Omental fat pad (tissue), 4 donors: Measurements from ENCODE around the gene PLCL2. TPM values are rescaled to one million over a fixed set of nuclear protein-coding genes. Genes with fewer than 3 reads are reported as not detected.

Source experiments
- ATAC-seq: fragments of 150-250 bp; one replicate; pipeline ENCODE4 v1.9.1; 2016; ENCODE audit warnings: mild to moderate bottlenecking, moderate library complexity; ENCODE audit not compliant: low FRiP score
- DNase-seq: peaks from one replicate; pipeline ENCODE4 v3.0.0-alpha.2; 2019; ENCODE audit warnings: low spot score
- total RNA-seq, 4 donors: library from RNA; depleted of rRNA; stranded (reverse); fragments of >200 nt; gene quantifications; one replicate each; pipeline ENCODE4 v1.1.0, GENCODE V29; 2016
- TF ChIP-seq, protein P1 (sequence below), 3 donors: fragments of 450-650 bp; IDR thresholded peaks; one replicate each; pipeline ENCODE4 v1.5.1; 2016 to 2017; ENCODE audit warnings: antibody characterized with exemption in 3 of 3, mild to moderate bottlenecking in 3 of 3, moderate library complexity in 2 of 3

PLCL2 gene
- total RNA-seq, 4 donors from 2014 or later, result 10.8 to 28.5 (median 16.3) TPM

DNA sequence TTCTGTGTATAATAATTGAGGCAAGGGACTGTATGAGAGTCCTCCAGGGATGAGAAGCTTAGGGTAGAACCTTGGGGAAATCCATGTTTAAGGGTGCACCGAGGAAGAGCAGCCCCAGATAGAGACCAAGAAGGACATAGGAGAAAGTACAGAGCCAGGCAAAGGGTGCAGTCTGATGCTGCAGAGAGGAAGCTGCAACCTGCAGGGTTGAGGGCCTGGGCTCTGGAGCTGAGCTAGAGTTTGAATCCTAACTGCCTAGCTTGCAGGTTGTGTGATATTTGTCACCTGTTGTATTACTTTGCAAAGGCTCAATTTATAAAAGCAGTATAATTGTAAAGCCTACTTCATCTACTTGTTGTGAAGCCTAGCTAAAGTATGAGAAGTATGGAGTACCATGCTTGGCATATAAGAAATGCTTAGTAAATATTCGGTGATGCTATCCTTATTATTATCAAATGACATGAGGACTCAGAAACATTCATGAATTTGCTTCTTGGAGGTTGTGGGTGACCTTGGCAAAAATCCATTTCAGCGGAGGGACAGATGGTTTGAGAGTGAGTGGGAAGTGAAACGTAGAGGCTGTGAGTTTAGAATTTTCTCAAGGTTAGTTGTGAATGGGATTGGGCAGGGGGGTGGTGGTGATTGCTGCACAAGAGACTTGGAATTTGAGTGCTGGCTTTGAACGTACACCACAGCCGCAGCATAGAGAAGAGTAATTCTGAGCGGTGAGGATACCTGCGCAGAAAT is 43.8 kb downstream of the PLCL2 start:
- DNase-seq, result no peak
- TF ChIP-seq, protein P1, sequence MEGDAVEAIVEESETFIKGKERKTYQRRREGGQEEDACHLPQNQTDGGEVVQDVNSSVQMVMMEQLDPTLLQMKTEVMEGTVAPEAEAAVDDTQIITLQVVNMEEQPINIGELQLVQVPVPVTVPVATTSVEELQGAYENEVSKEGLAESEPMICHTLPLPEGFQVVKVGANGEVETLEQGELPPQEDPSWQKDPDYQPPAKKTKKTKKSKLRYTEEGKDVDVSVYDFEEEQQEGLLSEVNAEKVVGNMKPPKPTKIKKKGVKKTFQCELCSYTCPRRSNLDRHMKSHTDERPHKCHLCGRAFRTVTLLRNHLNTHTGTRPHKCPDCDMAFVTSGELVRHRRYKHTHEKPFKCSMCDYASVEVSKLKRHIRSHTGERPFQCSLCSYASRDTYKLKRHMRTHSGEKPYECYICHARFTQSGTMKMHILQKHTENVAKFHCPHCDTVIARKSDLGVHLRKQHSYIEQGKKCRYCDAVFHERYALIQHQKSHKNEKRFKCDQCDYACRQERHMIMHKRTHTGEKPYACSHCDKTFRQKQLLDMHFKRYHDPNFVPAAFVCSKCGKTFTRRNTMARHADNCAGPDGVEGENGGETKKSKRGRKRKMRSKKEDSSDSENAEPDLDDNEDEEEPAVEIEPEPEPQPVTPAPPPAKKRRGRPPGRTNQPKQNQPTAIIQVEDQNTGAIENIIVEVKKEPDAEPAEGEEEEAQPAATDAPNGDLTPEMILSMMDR (IDR thresholded peaks at IDR 0.05), result no peak
- no peak for ATAC-seq

DNA sequence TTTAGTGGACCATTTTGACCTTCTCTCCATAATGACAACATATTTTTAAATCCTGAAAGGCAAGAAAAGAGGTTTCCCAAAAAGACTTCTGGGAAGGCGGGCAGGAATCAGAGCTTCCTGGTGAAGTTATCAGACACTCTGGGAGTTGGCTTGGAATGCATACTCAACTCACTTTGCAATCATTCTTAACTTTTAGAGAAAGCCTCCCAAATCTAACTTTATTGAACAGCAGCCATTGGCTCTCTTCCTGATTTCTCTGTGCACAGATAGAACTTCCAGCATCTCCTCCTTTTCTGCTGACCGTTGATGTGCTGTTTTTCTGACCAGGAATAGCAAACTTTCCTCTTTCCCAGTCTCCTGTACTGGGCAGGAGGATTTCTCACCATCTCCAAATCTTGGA is 44.6 kb downstream of the PLCL2 start:
- ATAC-seq (no peak), DNase-seq (no peak)
- TF ChIP-seq, protein P1 (IDR thresholded peaks at IDR 0.05), result no peak

DNA sequence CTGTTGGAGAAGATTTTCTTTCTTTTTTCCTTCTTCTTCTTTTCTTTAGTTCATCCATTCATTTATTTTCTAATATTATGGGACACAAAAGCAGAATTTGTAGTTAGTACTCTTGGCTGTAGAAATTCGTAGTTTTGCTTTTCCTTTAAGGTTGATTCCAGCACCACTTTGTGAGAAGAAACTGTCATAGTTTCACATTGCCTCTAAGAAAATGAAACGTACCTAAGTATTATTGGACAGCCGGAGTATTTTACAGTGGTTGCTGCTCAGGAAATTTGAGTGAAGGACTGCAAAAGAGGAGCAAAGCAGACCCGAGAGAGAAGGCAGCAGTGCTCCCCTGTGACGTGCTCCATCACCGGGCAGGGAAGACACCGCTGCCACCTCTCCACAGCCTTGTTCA is 48.1 kb downstream of the PLCL2 start:
- ATAC-seq, result no peak
- no peak for DNase-seq
- TF ChIP-seq, protein P1 (IDR thresholded peaks at IDR 0.05), result no peak

DNA sequence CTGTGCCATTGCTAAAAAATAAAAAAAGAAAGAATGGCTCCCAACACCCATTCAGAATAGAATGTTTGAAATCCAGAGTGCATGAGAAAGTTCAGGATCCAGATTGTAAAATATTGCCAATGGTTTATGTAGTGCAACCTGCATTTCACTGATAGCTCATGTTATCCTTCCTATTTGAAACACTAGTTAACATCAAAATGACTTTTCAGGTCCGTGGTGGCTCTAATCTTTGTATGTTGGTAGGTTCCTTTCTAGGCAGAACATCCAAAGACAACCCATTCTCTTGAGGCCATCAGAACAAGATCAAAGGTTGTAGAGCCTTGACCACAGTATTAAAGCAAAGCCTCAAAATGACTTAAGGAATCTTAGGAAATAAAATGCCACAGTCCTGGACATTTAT is 51.0 kb downstream of the PLCL2 start:
- no peak for ATAC-seq
- TF ChIP-seq, protein P1 (IDR thresholded peaks at IDR 0.05), result no peak
- DNase-seq, result no peak

DNA sequence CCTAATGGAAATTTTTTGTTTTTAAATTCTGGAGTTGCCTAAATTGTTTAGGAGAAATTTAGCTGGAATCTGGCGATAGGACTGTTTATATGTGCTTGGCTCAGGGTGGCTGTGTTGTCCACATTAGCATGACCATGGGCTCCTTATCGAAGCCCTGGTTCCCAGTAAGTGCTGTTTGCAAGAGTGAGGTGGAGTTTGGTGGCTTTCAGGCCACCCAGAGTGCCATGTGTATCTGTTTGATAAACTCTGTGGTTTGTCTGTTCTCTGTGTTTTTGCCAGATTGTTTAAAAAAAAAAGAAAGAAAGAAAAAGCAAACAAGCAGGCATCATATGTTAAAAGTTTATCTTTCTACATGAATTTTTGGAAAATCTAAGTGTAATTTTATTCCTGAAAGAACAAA is 51.5 kb downstream of the PLCL2 start:
- ATAC-seq (no peak), DNase-seq (no peak)
- TF ChIP-seq, protein P1 (IDR thresholded peaks at IDR 0.05), result no peak

DNA sequence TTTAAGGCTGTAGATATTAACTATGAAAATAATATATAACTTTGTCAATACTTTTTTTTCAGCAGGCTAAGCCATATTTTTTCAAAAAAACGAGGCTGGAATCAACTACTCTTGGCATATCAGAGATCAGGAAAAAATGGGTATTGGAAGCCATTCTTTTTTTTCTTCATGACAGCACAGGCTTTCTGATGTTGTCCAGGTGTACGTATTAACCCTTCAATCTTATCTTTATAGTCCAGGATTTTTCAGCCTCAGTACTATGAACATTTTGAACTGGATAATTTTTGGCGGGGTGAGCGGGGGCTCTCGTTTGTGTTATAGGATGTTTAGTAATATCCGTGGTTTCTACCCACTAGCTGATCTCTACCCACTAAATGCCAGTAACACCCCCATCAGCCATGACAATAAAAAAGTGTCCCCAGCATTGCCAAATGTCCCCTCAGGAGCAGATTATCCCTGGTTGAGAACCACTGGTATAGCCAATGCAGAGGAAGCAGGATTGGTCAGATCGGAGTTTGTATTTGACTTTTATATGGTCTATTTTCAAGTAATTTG is 52.0 kb downstream of the PLCL2 start:
- ATAC-seq (no peak), DNase-seq (no peak)
- TF ChIP-seq, protein P1 (IDR thresholded peaks at IDR 0.05), result no peak

DNA sequence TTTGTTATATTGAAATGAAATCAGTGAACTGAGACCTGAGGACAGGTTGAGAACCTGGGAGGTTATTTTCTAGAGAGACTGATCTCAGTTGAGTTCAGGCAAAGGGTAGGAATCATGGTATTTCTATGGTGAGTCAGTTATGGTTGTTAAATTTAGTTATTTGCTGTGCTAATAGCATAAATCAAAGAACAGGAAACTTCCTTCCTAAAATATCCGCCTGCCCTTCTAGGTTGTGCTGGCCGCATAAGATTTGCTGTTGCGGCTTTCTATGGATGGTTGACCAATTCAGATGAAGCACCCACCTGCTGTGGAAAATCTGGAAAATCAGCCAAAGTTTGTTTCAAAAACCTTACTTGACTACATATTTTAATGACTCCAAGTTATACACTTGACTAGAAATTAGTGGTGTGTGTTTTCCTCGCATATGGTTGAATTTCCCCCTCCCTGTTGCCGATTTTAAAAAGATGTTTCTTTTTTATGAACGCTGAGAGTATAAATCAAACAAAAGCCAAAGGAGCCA is 52.6 kb downstream of the PLCL2 start:
- DNase-seq, result no peak
- TF ChIP-seq, protein P1 (IDR thresholded peaks at IDR 0.05), result no peak
- no peak for ATAC-seq
